Measurements from ENCODE around the gene CA5A.

Gene CA5A

DNA sequence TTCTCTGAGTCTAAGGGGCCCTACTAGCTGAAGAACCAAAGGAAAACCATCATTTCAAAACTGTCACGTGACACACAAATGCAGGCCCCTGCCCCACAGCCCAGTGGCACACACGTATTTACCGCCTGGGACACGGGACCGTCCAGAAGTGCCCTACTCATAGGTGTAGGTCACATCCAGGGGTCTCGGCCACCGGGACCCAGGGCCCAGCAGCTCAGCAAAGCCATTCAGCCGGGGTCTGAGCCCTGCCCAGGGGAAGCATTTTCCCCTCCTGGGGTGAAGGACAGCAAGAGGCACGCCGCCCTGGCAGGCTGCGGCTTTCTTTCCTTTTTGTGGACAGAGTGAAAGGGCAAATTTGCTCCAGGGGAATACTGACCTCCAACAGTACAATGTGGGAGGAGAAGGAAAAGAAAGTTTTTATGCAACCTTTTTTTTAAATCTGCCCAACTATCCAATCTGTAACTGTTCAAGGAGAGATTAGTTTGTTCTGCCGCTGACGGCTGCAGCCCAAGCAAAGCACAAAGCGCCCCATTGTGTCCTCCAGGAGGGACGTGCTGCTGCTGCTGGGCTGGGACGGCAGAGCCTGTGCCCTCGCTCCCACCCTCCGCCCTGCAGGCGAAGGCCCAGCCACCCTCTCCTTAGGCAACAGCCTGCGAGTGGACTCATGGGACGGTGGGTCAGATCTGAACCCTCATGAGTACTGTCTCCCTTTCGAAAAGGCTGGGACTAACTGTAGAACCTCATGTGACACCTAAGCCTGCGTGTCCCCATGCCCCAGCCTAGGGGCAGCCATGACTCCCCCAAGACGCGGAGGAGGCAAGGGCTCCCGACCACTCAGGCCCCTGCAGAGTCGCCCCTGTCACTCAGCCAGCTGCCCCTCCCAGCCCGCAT, 88.3 kb downstream of the CA5A start:
- DNase-seq (ENCODE audit: low spot score) = no peak

DNA sequence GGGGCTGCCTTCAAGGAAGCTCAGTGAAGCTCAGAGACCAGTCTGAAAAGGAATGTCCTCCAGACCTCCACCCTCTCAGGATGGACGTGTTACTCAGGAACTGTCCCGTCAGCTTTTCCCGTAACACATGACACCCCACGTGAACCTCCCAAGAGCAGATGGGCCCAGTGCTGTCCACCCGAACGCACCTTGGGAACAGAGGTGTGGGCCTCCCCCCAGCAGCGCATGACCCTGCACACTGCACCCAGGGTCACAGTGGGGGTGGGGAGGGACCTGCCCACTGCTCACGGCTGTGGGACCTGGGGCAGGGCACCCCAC, 88.9 kb downstream of the CA5A start:
- DNase-seq (ENCODE audit: low spot score) = no peak

DNA sequence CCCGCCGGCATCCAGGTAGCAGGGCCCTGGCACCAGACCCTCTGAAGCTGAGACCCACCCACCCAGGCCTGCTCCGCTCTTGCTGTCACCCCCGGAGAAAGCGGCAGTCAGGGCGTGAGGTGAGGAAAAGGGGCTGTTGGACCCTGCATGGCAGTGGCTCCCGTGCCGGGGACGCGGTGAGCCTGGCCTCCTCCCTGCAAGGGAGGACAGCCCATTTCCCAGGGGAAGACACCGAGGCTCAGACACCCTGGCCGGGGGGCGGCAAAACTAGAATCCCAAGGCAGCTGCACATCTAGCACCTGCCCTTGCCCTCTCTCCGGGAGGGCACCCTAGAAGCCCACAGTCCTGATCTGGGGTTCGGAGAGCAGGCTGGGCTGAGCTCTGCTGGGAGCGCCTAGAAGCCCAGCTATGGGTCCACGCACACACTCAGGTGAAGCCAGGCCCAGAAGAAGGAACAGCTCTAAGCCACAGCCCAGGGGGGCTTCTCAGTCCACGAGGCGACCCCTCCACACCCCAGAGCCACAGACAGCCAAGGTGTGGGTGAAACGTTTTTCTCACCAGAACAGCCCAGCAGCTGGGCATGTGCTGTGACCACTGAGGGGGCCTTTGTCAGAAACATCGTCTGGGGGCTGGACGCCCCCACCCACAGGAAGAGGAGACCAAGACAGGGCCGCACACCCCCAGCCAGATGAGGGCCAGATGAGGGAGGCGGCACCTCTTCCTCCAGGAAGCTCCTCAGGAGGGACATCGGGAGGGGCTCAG, 89.4 kb downstream of the CA5A start:
- no peak for DNase-seq (ENCODE audit: low spot score)

DNA sequence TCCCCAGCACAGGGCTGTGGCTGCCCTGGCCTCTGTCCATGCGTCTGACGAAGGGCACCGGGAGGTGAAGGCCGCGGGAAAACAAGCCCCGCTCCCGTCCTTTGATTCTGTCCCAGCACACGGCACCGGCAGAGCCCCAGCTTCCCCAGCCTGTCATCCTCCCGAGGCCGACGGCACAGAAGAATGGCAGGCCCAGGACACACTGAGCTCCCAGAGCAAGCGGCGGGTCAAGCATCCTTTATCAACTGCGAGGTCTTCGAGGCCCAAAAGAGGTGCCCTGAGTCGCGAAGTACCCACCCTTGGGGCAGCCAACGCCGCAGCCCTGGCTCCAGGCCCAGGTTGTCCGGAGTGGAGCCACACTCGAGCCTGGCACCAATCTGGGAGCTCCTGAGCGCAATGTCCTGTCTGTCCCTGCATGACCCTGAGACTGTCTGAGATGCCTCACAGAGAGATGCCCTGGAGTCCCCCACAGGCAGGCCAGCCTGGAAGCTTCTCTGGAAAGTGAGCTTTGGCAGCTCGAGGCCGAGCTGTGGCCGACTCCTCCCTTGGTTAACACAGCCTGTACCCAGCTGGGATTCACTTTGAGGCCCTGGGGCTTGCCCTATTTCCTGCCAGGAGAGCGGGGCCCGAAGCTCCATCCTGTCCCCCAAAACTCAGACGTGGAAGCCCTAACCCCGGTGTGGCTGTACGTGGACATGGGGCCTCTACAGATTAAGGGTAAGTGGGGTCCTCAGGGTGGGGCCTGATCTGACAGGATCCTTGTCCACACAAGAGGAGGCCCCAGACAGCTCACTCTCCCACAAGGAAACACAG, 90.3 kb downstream of the CA5A start:
- no peak for DNase-seq (ENCODE audit: low spot score)

DNA sequence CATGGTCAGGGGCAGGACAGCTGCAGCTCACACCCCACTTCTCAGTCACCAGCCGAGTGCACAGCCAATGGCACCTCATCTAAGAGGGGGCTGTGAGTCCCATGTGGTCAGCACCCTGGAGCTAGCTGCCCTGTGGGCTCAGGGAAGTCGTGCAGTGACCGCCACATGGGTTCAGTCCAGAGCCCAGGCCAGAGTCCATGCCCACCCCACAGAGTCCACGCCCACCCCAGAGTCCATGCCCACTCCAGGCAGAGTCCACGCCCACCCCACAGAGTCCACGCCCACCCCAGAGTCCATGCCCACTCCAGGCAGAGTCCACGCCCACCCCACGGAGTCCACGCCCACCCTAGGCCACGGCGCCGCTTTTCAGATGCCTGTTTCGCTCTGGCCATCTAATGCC, 91.1 kb downstream of the CA5A start:
- DNase-seq (ENCODE audit: low spot score) = no peak

DNA sequence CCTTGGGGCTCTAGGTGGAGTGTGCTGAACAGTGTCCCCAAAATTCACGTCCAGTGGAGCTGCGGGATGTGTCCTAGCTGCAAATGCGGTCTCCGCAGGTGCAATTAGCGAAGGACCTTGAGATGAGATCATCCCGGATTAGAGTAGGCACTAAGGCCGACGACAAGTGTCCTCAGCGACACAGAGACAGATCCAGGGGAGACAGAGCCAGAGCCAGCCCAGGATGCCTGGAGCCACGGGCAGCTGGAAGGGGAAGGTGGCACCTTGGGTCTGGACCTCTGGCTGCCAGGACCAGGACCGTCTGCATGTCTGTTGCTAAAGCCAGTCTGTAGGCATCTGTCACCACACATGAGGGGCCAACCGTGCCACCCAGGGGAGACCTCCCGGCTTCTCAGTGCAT, 91.5 kb downstream of the CA5A start:
- DNase-seq (ENCODE audit: low spot score) = no peak

DNA sequence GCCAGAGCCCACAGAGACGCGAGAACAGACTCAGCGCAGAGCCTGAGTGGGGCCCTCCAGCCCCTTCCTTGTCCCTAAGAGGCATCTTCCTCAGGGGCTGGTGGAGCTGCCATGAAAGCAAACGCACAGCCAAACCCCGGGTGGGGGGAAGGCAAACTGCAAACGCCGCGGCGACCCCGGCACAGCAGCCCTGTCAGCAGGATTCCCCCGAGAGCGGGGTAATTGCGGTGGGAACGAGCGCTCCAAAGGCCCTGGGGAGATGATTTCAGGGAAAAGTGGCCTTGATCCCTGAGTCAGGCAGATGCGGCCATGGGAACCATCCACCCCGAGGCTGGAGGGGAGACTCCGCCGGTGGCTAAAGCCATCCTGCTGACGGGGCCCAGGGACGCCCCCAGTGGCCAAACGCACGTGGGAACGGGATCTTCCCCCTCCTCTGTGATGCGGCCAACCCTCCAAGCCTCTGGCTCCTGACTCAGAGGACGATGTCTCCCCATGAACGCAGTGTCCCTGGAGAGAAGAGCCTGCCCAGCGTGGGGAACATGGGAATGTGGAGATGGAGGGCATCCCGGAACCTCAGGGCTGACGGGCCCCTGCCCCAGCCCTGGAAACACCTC, 92.1 kb downstream of the CA5A start:
- no peak for DNase-seq (ENCODE audit: low spot score)

DNA sequence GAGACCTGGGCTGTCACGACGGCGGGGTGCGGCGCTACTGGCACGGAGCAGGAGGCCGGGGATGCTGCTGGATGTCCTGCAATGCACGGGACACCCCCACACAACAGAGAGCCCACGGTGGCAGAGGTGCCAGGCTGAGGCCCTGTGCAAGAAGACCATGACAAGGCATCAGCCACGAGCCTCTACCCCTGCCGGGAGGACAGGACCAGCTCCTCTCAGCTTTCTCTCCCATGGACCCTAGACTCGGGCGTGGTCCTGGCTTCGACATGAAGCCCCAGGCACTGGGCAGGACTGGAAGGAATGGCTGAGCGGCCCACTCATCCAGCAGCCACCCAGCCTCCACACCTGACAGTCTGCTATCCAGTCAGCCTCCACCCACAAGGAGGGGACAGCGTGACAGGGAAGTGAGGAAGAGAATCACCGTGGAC, 92.6 kb downstream of the CA5A start:
- no peak for DNase-seq (ENCODE audit: low spot score)

DNA sequence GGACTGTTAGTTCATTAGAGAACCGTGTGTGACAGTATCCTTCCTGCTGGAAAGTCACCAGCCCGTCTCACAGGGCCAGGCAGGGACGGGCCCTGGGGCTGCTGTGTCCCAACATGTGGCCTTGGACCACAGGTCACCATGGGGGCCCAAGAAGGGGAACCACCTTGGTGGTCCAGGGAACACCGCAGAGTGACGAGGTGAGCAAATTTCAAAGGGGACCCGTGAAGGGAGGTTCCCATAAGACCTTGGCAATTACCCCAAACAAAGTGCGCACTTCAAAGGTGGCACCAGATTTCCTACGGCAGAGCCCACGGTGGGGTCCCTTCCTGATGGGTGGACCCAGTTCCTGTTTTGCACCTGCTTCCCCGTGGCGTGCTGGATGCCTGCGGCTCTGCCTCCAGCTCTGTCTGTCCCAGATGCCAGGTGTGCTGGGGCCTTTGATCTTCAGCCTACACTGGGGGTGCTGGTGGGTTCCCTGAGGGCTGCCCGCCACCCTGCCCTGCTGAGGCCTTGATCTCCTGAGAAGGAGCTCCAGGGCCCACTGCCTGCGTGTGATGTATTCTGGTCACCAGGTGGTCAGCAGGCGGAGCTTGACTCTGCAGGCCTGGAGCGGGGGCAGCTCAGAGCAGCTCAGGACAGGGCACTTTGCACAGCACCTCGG, 94.0 kb downstream of the CA5A start:
- DNase-seq (ENCODE audit: low spot score) = no peak

DNA sequence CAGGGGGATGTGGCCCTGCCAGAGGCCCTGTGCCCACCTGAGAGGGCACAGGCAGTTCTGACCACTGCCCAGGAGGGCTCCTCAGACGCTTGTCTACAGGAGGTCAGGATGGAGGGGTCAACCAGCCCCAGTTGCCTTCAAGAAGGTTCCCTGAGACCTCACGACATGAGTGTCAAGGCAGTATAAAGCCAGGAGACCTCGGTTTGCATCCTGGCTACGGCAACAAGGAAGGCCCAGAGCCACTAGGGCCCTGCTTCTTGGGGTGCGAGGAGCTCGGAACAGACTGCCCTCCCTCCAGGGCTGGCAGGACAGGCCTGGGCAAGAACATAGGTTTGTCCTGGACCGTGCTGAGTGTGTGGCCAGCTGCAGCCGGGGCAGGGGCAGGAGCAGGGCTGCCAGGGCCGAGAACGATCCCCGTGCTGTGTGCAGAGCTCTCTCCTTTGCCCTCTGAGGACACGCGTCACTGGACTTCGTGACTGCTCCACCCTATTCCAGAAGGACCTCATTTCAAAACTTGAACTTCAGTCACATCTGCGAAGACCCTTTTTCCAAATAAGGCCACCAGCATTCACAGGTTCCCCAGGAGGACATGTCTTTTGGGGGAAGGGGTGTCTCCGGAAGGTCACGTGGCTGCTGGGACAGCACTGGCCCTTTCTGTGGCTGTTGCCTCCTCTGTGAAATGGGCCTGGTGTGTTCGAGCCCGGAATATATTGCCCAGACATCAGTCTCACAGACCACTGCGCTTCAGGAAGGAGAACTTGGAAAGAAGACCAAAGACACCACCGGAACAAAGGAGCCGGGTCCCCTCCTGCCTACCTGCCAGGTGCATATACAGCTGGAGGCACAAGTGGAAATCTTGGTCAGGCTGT, 94.8 kb downstream of the CA5A start:
- no peak for DNase-seq (ENCODE audit: low spot score)

DNA sequence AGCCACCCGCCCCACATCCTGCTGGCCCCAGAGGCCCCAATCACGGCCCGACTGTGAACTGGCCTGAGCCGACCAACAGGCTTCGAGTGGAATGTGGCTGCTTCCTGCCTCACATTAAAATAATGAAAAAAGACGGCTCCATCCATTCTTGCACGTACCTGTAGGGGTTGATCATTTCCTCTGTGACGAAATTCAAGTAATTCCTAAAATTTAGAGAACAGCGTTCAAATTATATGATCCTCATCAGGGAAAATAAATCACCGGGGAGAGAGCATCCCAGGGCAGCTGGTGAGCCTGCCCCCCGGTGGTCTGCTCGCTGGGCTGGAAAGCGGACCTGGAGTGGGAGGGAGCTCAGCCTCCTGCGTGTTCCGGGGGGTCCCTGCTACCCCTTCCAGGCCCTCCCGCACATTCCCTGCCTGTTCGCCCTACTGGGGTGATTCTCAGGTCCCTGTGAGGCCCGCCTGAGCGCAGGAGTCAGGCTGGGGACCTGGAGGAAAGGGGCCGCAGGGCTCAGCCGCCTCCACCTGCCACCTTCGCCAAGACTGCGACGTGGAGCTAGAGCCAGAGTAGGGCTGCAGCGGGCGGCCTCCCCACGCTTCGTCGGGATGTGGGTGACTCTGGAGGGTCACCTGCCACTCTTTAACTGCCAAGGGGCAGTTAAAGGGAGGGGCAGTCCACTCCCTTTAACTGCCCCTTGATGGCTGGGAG, 95.9 kb downstream of the CA5A start:
- DNase-seq (ENCODE audit: low spot score) = no peak

DNA sequence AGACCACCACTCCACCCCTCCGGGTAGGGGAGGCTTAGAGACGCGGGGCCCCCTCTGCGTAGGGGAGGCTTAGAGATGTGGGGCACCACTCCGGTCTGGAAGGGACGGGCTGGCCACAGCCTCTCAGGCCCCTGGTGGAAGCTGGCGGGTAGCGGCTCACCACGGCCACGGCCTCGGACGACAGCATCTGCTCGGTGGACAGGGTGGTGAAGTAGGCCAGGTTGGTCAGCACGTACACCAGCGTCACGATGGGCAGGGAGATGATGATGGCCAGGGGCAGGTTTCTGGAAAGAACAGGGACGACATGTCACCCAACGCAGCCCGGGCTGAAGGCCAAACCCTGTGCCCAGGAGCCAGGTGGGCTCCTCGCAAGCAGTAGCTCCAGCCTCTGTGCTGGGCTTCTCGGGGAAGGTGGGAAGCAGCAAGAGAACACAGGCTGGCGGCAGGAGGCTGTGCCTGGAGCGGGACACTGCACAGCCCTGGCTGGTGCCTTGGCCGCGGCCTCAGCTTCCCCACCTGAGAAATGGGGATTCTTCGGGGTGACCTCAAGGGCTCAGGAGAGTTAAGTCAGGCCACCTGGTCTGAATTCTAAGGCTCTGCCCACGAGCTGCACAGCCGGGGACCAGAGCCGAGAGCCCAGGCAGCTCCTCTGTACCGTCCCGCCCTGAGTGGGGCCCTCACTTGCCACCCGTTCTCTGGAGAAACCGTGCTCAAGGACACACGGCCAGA, 96.6 kb downstream of the CA5A start:
- no peak for DNase-seq (ENCODE audit: low spot score)

DNA sequence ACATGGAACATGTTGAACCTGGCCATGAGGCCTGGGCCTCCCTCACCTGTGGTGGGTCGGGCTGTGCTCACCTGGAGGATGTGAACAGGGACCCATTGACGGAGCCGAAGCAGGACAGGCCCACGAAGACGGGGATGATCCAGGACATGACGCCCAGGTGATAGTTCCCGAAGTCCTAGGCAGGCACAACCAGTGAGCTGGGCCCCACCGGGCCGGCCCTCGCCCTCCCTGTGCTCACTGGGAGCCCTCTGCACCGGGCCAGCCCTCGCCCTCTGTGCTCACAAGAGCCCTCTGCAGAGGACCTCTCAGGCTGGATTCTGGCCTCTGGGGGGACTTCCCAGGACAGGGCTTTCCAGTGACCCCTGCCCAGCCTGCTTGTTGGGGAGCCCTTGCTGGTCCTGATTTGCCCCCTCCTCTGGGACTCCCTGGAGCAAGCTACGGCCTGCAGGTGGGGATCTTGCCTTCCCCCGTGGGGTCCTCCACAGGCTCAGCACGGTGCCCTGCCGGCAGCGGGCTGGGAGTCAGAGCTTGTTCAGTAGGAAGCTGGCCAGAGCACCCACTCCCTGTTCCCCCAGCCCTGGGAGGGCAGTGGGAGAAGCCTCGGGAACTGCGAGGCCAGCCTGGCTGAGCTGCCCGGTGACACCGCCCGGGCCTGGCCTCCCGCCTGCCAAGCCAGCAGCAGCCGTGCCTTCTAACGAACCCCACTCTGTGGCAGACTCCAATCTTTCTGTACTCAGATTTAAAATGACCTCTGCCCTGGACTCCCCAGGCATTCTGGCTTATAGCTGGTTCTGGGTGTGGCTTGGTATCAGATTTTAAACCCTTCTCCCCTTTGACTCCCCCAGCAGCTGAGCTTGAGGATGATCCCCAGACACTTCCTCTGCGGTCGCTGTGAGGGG, 97.4 kb downstream of the CA5A start:
- DNase-seq (ENCODE audit: low spot score) = no peak
